Keratinocyte (primary cell): Measurements from ENCODE around the gene ITIH1. TPM values are rescaled to one million over a fixed set of nuclear protein-coding genes. Genes with fewer than 3 reads are reported as not detected.

Experiments used
- DNase-seq: peaks from one replicate; pipeline ENCODE4 v3.0.0-alpha.2; 2011; ENCODE audit warnings: low read depth, missing footprints, low spot score
- FAIRE-seq: peaks from 2 replicates; lab custom pipeline; 2011; peaks lifted over from hg19 to GRCh38; lab: Jason Lieb, UNC
- H2AFZ ChIP-seq: 2 replicates; pipeline ENCODE4 v1.6.0; 2012; ENCODE audit warnings: low read length, control low read depth, inconsistent platforms; ENCODE audit not compliant: control insufficient read depth
- H3K27ac ChIP-seq: 2 replicates; pipeline ENCODE4 v1.5.1; 2011; ENCODE audit warnings: low read length; ENCODE audit not compliant: control insufficient read depth, insufficient read depth
- H3K27me3 ChIP-seq: 3 replicates; pipeline ENCODE4 v1.6.0; 2011; ENCODE audit warnings: low read length; ENCODE audit not compliant: control insufficient read depth, insufficient read depth; ENCODE audit errors: extremely low read depth
- H3K36me3 ChIP-seq, 2 experiments: 2 replicates in 1 of 2; 3 replicates in 1 of 2; pipeline ENCODE4 v1.5.1; 2011; ENCODE audit warnings: low read length in 2 of 2, mild to moderate bottlenecking in 1 of 2; ENCODE audit not compliant: control insufficient read depth in 2 of 2, insufficient read depth in 2 of 2; ENCODE audit errors: extremely low read depth in 1 of 2
- H3K4me1 ChIP-seq: 3 replicates; pipeline ENCODE4 v1.5.1; 2011; ENCODE audit warnings: low read length; ENCODE audit not compliant: control insufficient read depth, insufficient read depth; ENCODE audit errors: extremely low read depth
- H3K4me2 ChIP-seq: 3 replicates; pipeline ENCODE4 v1.6.0; 2011; ENCODE audit warnings: low read depth, low read length; ENCODE audit not compliant: control insufficient read depth, insufficient read depth; ENCODE audit errors: extremely low read depth
- H3K4me3 ChIP-seq, 3 experiments: fragments of 200-600 bp in 1 of 3; sonication (generic) in 1 of 3; 2 replicates in 2 of 3; 3 replicates in 1 of 3; pipeline ENCODE4 v1.5.1; 2011 to 2016; ENCODE audit warnings: low read length in 3 of 3, mild to moderate bottlenecking in 3 of 3, control low read depth in 2 of 3, inconsistent platforms in 1 of 3, low read depth in 1 of 3, mixed read lengths in 1 of 3, mixed run types in 1 of 3, moderate library complexity in 1 of 3; ENCODE audit not compliant: control insufficient read depth in 2 of 3, insufficient read depth in 2 of 3; ENCODE audit errors: extremely low read depth in 1 of 3
- H3K79me2 ChIP-seq: 2 replicates; pipeline ENCODE4 v1.6.0; 2012; ENCODE audit warnings: low read length; ENCODE audit not compliant: control insufficient read depth, insufficient read depth
- H3K9ac ChIP-seq: 3 replicates; pipeline ENCODE4 v1.6.0; 2011; ENCODE audit warnings: low read length; ENCODE audit not compliant: control insufficient read depth, insufficient read depth; ENCODE audit errors: extremely low read depth
- H3K9me1 ChIP-seq: 3 replicates; pipeline ENCODE4 v1.6.0; 2011; ENCODE audit warnings: low read length; ENCODE audit not compliant: control insufficient read depth, insufficient read depth; ENCODE audit errors: extremely low read depth
- H3K9me3 ChIP-seq: 2 replicates; pipeline ENCODE4 v1.5.1; 2012; ENCODE audit warnings: low read depth, low read length; ENCODE audit not compliant: control insufficient read depth
- H4K20me1 ChIP-seq: 3 replicates; pipeline ENCODE4 v1.6.0; 2011; ENCODE audit warnings: low read length; ENCODE audit not compliant: control insufficient read depth, insufficient read depth; ENCODE audit errors: extremely low read depth
- EZH2 ChIP-seq: IDR thresholded peaks from one replicate; pipeline ENCODE4 v1.6.1; 2012; ENCODE audit warnings: inconsistent platforms, mild to moderate bottlenecking, low read length, moderate library complexity
- dilution Hi-C: fragments of 300-500 bp; cut with MboI; formaldehyde crosslinking; loops from one replicate; pipeline ENCODE4 v1.7.0; 2020; ENCODE audit warnings: low sequenced_read_pairs; ENCODE audit not compliant: extremely low pct_ligation_motif_present
- polyA plus RNA-seq, 5 experiments: library from polyadenylated mRNA; depleted of rRNA in 3 of 5; stranded (reverse) in 3 of 5; stranded (forward) in 1 of 5; unstranded in 1 of 5; fragments of >200 nt; gene quantifications; 1 replicate in 1 of 5; 2 replicates in 3 of 5; 3 replicates in 1 of 5; pipeline versions ENCODE4 v1.2.1 to v1.2.3, GENCODE V29; 2011 to 2012; ENCODE audit warnings: missing spikeins in 2 of 5, low read depth in 1 of 5, low replicate concordance in 1 of 5
- TF ChIP-seq, protein P1 (sequence below), 3 experiments: IDR thresholded peaks in 1 of 3; conservative IDR thresholded peaks in 1 of 3; optimal IDR thresholded peaks in 1 of 3; 2 replicates in 2 of 3; 3 replicates in 1 of 3; pipeline versions ENCODE3 to v1.5.1; 2011; ENCODE audit warnings: low read length in 3 of 3, mild to moderate bottlenecking in 3 of 3, moderate library complexity in 2 of 3, control low read depth in 1 of 3, inconsistent platforms in 1 of 3; ENCODE audit not compliant: insufficient read depth in 2 of 3; ENCODE audit errors: extremely low read depth in 1 of 3

Gene ITIH1
- polyA plus RNA-seq, 1 donor (not counting 4 experiments of a cell fraction or from before 2014, with no cell fraction given), result not detected

DNA sequence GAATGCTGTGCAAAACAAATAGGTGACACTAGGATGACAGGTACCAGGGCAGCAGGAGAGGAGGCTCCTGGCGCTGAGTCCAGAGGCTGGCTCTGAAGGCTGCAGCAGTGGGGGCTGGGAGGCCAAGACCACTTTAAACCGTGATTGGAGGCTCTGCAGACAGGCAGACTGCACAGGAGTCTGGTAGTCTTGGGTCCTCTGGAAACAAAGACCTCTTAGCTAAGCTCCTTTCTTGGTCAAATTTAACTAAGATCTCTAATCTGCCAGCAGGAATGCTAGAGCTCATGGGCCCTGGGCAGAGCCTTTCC, 61.8 kb downstream of the ITIH1 start:
- no peak for FAIRE-seq
- dilution Hi-C loops, result no loop called here
- TF ChIP-seq EZH2, result no peak
- TF ChIP-seq, protein P1, sequence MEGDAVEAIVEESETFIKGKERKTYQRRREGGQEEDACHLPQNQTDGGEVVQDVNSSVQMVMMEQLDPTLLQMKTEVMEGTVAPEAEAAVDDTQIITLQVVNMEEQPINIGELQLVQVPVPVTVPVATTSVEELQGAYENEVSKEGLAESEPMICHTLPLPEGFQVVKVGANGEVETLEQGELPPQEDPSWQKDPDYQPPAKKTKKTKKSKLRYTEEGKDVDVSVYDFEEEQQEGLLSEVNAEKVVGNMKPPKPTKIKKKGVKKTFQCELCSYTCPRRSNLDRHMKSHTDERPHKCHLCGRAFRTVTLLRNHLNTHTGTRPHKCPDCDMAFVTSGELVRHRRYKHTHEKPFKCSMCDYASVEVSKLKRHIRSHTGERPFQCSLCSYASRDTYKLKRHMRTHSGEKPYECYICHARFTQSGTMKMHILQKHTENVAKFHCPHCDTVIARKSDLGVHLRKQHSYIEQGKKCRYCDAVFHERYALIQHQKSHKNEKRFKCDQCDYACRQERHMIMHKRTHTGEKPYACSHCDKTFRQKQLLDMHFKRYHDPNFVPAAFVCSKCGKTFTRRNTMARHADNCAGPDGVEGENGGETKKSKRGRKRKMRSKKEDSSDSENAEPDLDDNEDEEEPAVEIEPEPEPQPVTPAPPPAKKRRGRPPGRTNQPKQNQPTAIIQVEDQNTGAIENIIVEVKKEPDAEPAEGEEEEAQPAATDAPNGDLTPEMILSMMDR (optimal IDR thresholded peaks at IDR 0.05 in 1 of 3, IDR thresholded peaks at IDR 0.05 in 1 of 3, conservative IDR thresholded peaks at IDR 0.05 in 1 of 3; ENCODE audit: extremely low read depth in 1 of 3, insufficient read depth in 2 of 3, low read length in 3 of 3), result no peak

GRCh38 chr3:52839892-52840545, 62.6 kb downstream of the ITIH1 start:
- Histone ChIP-seq H2AFZ (no peak overlapping the region), H3K36me3 (peaks cover 0 to 6% of the 10 kb centered on the region in 2 experiments), H3K4me3 (no peak overlapping the region), H4K20me1 (no peaks in the 10 kb centered on the region), H3K27ac (no peak overlapping the region), H3K9me1 (no peaks in the 10 kb centered on the region), H3K9me3 (no peaks in the 10 kb centered on the region), H3K27me3 (no peaks in the 10 kb centered on the region), H3K9ac (no peak overlapping the region), H3K4me2 (no peak overlapping the region), H3K79me2 (no peaks in the 10 kb centered on the region), H3K4me1 (no peaks in the 10 kb centered on the region)
- FAIRE-seq (no peak), DNase-seq (no peak)
- dilution Hi-C loops, result no loop called here
- TF ChIP-seq EZH2, result no peak
- TF ChIP-seq, protein P1 (optimal IDR thresholded peaks at IDR 0.05 in 1 of 3, IDR thresholded peaks at IDR 0.05 in 1 of 3, conservative IDR thresholded peaks at IDR 0.05 in 1 of 3; ENCODE audit: extremely low read depth in 1 of 3, insufficient read depth in 2 of 3, low read length in 3 of 3), result no peak

More for the DNA sequence above, 61.8 kb downstream of the ITIH1 start:
- Histone ChIP-seq H3K79me2 (no peaks in the 10 kb centered on the region), H2AFZ (no peak overlapping the region), H3K27me3 (no peaks in the 10 kb centered on the region), H3K4me2 (no peak overlapping the region), H3K27ac (no peak overlapping the region), H3K36me3 (peaks cover 0 to 6% of the 10 kb centered on the region in 2 experiments), H3K4me1 (no peaks in the 10 kb centered on the region), H4K20me1 (no peaks in the 10 kb centered on the region), H3K9me1 (no peaks in the 10 kb centered on the region), H3K4me3 (no peak overlapping the region), H3K9me3 (no peaks in the 10 kb centered on the region), H3K9ac (no peak overlapping the region)
- DNase-seq, result no peak
